Activated CD4-positive, CD25-positive, alpha-beta regulatory T cell treated with anti-CD3 and anti-CD28 coated beads, Interleukin-2, amount 50 U/mL, for 72 hours (primary cell): ENCODE measurements around the gene PLXNA2.

ENCODE experiments used
- DNase-seq: peaks from one replicate; pipeline ENCODE4 v3.0.0; 2021

Gene PLXNA2

DNA sequence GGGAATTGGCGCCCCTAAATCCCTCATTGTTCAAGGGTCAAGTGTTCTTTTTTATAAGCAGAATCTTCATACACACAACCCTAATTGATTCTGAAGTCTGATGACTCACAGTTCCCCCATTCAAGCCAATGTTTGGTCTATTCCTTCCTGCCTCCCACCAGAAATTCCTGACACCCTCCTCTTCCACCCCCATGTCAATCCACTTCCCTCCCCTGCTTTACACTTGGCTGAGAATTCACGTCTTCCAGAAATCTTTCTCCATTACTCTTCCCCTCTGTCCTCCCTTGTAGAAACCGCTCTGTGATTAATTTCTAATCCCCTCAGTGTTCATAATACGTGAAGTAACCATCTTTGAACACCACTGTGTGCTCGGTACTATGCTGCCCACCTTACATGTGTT is 257.0 kb downstream of the PLXNA2 start:
- no peak for DNase-seq

DNA sequence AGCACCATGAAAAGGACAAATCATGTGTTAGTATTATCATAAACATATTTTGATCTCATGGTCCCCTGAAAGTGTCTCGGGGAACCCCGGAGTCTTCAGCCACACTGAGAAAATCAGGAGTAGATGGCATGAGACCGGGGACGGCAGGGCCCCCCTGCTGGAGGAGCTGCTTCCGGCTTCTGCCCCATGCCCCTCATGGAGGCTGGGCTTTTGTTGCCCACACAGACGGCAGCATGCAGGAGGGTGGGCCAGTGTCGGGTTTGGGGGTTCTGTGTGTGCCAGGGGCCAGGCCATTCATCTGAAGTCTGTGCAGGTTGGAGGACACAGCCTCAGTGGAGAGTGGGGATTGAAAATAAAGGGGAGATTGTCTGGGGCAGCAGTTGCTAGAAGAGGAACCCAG is 258.2 kb downstream of the PLXNA2 start:
- no peak for DNase-seq

GRCh38 chr1:207984831-207985572 is 259.2 kb downstream of the PLXNA2 start:
- no peak for DNase-seq

- no peak for DNase-seq
Measured at GRCh38 chr1:207983044-207983635, 261.0 kb downstream of the PLXNA2 start.

GRCh38 chr1:207981976-207982375 is 262.2 kb downstream of the PLXNA2 start:
- DNase-seq = no peak

GRCh38 chr1:207978441-207978840 is 265.7 kb downstream of the PLXNA2 start:
- DNase-seq = no peak

DNA sequence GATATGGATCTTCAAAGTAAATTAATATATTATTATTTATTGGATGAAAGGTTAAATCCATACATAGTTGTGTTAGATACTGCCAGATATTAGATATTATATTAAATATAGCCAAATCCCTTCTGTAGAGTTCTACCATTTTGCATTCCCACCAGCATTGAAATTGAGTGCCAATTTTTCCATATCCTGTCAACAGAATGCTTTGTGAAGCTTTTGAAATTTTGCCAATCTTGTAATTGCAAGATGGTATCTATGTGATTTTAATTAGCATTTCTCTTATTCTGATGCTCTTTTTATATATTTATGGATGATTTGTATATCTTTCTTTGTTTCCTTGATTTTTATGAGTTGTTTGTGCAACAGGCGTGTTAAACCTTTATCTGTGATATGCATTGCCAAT is 266.3 kb downstream of the PLXNA2 start:
- no peak for DNase-seq

DNA sequence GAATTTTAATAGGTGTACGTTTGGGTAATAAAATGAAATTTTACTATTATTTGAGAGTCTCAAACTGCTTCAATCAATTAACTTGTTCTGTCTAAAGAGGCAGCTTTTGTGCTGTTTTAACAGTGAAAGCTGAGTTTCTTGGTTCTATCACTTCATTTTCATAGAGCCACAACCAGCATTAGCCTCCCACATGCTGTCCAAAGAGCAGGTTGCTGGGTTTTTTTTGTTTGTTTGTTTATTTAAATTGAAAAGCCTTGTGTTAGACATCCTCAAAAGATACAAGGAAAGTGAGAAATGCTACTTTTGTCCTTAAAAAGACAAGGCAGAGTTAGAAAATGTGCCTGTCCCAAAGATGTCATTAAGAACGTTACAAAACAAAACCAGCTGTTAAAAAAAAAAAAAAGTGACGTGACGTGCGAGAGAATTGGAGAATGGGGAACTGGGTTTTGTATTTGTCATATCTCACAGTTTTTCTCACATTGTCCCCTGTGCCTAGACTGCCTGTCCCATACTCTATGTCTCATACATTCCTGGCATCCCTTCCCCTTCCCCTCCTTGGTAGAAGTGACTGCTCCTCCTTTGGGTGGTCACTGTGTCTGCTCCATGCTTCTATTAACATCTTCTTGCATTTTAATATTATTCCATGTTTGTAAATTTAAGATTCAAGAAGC is 270.2 kb downstream of the PLXNA2 start:
- DNase-seq = no peak

GRCh38 chr1:207972337-207972736 is 271.8 kb downstream of the PLXNA2 start:
- DNase-seq = no peak
